HG03520 (cell line): Measurements from ENCODE around the gene CAPZB.
"Not testable (repeated sequence)": the region's sequence is repeated elsewhere in the genome, so short reads cannot be mapped to it uniquely, and the experiment has no call there.

Experiments
- ATAC-seq: cut with Tn5 transposase; IDR thresholded peaks from one replicate; pipeline ENCODE4 v1.9.1; 2021; ENCODE audit warnings: mild to moderate bottlenecking, moderate library complexity; ENCODE audit not compliant: unreplicated experiment

CAPZB gene

DNA sequence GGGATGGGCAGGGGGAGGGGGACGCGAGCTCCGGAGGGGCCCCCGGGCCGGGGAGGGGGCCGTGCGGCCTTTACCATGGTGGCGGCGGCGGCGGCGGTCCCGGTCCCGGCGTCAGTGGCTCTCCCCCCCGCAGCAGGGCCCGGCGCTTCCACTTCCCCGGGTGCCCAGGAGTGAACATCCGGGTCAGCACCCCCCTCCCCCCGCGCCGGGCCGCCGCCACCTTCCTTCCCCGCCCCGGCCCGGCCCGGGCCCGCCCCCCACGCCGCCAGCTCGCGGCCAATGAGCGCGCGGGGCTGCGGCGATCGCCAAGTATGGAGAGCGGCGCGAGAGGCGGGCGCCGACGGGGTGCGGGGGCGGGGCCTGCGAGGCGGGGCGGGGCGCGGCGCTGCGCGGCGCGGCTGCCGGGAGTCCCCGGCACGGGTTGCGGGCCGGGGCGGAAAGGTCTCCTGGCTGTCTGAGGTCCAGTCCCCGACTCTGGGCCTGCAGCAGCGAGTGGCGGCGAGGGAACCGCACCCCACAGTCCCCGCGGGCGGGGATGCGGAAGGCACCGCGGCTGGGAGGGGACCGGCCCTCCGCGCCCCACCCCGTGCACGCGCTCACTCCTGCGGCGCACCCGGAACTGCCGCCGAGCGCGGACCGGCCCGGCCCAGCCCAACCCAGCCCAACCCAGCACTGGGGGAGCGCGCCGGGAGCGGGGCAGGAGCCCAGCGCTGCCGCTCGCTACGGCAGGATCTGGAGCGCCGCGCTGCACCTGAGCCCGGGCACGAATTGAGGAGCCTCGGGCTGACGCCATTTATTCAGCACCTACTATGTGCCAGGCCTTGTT lies at the start of gene CAPZB:
TSS of gene CAPZB (minus strand) at position 178 of the 826 bp plus-strand sequence. CDS start at position 77, 101 bp downstream.
- ATAC-seq: peak; percentile 68

DNA sequence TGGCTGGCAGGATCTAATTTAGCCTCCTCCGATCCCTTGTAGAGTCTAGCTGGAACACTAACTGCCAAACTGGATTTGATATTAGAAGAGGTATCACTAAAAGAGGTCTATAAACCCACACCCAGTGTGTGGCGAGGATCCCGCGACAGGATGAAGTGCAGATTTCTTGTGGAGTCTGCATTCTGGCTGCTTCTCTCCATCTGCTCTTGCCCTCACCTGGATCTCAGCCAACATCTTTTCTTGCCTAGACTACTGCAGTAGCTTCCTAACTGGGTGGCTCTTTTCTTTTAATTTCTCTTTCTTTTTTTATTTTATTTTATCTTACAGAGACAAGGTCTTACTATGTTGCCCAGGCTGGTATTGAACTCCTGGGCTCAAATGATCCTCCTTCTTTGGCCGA lies 48.9 kb upstream of the CAPZB start:
- no peak for ATAC-seq

DNA sequence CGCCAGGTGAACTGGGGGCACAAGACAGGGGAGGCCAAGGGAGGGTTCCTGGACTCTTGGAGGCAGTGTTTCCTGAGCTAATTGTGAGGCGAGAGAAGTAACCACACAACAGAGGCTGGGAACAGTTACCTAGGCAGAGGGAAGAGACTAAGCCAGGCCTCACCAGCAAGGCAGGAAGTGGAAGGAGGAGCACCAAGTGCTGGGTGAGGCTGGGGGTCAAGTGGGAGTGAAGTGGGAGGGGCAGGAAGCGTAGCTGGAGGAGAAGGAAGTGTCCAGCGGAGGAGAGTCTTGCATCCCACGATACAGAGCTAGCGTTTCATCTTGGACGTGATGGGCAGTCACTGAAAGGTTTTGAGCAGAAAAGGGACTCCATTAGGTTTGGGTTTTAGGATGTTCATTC lies 48.3 kb upstream of the CAPZB start:
- no peak for ATAC-seq

DNA sequence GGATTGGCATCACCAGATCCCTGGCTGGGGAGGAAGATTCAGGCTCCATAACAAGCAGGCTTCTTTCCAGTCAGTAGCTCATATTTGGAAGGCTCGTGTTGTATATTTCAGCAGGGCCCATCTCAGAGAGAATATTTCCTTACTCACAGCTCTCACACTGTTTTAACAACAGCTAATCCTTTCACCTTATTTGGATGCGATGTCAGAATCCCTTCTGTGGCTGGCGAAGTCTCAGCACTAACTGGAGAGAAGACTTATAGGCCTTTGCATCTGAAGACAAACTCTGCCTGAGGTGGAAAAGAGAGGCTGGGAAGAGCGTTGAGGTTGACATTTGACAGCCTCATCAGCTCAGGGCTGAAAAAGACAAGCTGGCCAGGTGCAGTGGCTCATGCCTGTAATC lies 47.2 kb upstream of the CAPZB start:
- no peak for ATAC-seq

DNA sequence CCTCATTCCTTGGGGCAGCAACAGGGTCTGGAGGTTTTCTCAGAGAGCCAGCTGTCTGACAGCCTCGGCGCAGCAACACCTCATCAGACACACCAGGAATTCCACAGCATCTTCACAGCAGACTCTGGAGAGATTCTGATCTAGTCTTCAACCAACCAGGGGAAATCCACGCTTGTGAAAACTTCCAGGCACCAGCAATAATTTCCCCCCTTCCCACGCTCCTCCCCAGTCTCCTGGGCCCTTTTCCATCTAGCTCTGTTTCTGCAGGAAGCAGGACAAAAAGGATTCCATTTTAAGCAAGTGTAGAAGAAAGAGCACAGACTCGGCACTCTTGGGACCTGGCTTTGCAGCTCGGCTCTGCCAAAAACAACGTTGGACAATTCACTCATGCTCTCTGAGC lies 44.3 kb upstream of the CAPZB start:
- ATAC-seq: no peak

DNA sequence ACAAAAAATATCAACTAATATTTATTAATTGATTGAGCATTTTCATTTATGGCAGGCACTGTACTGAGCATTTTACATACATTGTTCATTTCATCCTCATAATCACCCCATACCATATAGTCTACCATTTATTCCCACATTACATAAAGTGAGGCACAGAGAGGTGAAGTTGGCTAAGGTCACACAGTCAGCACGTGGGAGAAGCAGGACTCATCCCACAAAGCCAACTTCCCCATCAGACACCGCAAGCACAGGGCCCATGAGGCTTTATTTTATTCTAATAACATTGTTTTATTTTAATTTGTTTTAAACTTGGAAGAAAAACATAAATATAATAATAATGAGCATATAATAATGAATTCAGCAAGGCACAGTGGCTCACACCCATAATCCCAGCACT lies 43.1 kb upstream of the CAPZB start:
- no peak for ATAC-seq

DNA sequence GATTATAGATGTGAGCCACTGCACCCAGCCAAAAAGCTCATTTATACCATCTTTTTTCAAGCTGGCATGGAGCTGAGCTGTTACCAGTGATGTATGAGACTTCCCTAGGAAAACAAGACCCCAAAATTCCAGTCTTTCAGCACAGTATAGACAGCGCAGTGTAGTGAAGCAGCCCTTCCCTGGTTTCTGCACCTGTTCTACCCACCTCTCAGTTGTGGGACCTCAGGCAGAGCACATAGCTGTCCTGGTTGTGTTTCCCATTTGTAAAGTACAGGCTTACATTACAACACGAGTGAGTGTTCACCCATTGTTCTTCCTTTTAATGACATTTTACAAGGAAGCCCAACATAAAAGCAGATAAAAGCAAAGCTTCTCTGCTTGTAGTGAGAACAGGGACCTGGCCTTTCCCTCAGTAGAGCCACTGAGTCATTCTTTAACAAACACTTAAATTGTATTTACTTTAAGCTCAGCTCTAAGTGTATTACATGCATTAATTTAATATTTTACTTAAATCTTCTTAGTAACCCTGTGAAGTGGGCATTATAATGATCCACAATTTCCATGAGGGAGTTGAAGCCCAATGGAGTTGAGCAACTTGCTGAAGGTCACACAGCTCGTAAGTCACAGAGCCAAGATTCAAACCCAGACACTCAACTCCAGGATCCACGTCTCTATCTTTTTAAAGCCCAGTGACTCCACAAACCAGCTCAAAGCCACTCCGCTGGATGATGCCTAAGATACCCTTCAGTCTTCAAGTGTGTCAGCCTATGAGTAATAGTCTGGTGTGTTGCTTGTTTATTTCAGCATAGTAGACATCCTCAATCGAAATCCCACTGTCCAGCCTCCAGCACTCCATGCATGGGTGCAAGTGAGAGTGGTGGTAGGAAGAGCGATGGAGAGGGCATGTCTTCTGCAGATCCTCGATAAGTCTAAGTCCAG lies 40.5 kb upstream of the CAPZB start:
- no peak for ATAC-seq

DNA sequence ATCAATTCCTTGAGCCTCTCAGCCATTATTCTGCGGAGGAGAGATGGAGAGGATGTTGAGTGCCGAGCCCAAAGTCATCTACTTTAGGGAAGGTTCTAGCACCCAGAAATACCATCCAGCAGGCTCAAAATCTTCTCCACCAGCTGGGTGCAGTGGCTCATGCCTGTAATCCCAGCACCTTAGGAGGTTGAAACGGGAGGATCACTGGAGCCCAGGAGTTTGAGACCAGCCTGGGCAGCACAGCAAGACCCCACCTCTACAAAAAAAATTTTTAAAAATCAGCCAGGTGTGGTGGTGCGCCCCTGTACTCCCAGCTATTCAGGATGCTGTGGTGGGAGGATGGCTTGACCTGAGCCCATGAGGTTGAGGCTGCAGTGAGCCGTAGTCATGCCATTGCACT lies 39.5 kb upstream of the CAPZB start:
- no peak for ATAC-seq

DNA sequence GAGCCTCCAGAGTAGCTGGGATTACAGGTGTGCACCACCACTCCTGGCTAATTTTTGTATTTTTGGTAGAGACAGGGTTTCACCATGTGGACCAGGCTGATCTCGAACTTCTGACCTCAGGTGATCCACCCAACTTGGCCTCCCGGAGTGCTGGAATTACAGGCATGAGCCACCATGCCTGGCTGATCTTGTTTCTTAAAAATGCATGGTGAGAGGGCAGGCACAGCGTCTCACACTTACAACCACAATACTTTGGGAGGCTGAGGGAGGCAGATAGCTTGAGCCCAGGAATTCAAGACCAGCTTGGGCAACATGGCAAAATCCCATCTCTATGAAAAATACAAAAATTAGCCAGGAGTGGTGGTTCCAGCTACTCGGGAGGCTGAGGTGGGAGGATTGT lies 37.2 kb upstream of the CAPZB start:
- ATAC-seq: not testable (repeated sequence)

DNA sequence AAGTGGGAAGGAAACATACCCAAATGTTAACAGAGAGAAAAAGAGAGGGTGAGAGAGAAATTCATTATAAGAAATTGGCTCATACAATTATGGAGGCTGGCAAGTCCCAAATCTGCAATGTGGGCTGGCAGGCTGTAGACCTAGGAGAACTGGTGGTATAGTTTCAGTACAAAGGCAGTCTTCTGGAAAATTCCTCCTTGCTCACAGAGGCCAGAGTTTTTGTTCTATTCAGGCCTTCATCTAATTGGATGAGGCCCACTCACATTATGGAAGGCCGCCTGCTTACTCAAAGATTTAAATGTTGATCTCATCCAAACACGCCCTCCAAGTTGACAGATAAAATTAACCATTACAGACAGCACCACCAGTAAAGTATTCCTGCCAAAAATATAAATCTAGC lies 36.1 kb upstream of the CAPZB start:
- no peak for ATAC-seq

DNA sequence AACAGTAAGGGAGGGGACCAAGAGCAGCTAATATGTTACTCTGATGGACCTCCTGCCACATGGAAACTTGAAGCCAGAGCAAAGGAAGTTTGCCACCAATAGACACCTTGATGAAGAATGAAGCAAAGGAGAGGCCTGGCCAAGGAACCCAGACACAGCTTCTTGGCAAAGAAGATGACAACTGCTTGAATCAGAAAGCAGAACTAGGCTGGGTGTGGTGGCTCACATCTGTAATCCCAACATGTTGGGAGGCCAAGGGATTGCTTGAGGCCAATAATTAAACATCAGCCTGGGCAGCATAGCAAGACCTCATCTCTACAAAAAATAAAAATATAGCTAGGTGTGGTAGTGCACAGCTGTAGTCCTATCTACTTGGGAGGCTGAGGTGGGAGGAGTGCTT lies 31.7 kb upstream of the CAPZB start:
- no peak for ATAC-seq

DNA sequence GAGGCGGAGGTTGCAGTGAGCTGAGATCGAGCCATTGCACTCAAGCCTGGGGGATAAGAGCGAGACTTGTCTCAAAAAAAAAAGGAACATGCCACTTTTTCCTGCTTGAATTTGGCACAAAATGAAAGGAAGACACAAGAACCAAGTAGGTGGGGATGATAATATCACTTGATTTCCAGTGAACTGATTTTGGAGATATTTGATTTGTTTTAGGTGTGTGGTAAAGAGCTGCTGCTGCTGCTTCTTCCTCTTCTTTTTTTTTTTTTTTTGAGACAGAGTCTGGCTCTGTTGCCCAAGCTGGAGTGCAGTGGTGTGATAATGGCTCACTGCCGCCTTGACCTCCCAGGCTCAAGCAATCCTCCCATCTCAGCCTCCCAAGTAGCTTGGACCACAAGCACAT lies 29.9 kb upstream of the CAPZB start:
- no peak for ATAC-seq

DNA sequence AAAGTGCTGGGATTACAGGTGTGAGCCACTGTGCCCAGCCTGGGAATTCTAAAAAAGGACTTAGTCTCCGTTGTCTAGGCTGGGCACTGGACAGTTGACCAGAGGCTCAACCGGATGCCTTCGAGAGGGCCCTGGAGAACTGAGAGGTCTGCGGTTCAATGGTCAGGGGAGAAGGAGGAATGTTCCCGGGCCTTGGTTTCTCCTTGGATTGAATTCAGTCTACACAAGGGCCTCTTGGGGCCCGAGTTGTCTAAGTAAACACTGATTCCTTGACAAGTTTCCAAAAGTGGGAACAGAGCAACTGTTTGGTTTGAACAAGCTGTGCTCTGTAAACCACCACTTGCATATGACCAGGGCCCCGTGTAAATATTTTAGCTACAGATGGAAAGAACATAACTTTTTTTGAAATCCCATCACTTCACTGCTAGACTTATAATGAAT lies 29.1 kb upstream of the CAPZB start:
- no peak for ATAC-seq

DNA sequence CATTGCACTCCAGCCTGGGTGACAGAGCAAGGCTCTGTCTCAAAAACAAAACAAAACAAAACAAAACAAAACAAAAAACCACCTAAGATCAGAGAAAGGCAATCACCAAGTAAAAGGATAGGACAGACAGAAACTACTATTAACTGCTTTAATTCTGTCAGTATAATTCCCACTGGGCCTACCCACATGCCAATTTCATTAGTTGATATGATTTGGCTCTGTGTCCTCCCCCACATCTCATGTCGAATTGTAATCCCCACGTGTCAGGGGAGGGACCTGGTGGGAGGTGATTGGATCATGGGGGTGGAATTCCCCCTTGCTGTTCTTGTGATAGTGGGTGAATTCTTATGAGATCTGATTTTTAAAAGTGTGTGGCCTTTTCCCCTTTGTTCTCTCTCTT lies 27.2 kb upstream of the CAPZB start:
- ATAC-seq: no peak

DNA sequence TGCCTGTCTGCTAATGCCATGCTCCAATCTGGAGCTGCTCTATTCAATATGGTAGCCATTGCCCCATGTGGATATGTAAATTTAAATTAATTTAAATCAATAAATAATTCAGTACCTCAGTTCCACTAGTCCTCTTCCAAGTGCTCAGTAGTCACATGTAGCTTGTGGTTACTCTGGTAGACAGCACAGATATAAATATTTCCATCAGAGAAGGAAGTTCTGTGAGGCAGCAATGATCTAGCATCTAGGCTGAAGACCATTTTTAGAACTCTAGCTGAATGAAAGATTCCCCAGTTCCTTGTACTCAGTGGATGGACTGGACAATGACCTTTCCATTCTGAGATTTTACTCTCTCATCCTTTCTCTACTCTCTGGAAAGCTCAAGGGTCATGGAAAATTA lies 25.8 kb upstream of the CAPZB start:
- ATAC-seq: no peak

DNA sequence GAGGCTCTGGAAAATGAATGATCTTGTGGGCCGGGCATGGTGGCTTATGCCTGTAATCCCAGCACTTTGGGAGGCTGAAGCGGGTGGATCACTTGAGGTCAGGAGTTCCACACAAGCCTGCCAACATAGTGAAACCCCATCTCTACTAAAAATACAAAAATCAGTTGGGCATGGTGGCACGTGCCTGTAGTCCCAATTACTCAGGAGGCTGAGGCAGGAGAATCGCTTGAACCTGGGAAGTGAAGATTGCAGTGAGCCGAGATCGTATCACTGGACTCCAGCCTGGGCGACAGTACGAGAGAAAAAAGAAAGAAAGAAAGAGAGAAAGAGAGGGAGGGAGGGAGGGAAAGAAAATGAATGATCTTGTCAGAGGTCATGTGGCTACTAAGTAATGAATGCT lies 24.3 kb upstream of the CAPZB start:
- ATAC-seq: not testable (repeated sequence)

DNA sequence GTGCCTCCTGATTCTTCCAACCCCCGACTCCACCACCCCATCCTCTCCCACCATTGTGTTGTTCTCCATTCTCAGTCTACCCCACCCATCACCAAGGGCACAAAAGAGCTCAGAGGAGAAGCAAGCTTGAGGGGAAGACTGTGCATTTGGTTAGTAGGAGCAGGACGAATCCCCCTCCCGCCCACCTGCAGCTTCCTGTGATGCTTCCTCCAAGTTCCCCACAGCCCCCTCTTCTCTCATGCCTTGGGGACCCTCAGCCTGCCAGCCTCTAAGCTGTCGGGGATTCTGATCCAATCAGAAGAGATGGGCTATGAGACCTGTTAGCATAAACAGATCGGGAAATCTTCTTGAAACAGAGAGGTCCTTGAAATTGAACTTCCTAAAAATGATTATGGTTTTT lies 22.2 kb upstream of the CAPZB start:
- no peak for ATAC-seq

DNA sequence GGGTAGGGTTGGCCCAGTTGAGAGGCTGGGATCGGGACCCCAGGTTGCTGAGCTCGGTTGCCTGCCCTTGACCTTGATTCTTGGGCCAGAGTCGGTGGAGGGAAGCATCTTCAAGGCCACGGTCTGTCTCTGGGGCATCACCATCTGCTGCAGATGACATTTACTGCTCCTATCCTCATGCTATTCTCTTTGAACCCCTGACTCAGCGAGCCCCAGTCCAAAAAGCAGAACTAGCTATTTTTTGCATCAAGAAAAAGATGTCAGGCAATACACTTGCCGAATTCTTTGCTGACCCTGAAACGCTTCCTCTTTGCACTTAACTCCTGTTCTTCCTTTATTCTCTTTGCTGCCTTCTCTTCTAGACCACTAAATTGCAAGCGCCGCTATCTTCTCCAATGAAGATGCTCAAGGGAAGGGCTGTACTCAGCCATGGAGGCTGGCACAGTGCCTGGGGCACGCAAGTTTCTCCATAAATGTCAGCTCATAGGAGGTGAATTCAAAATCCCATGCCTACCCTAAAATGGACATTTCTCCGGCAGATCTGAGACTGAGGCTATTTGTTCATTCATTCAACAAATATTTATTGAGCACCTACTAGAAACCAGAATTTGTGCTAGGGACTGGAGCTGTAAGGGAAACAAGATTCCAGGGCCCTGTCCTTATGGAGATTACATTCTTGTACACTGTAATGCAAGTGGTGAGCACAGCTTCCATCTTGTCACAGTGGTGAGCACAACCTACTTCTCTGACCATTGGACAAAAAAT lies 20.5 kb upstream of the CAPZB start:
- ATAC-seq: no peak

DNA sequence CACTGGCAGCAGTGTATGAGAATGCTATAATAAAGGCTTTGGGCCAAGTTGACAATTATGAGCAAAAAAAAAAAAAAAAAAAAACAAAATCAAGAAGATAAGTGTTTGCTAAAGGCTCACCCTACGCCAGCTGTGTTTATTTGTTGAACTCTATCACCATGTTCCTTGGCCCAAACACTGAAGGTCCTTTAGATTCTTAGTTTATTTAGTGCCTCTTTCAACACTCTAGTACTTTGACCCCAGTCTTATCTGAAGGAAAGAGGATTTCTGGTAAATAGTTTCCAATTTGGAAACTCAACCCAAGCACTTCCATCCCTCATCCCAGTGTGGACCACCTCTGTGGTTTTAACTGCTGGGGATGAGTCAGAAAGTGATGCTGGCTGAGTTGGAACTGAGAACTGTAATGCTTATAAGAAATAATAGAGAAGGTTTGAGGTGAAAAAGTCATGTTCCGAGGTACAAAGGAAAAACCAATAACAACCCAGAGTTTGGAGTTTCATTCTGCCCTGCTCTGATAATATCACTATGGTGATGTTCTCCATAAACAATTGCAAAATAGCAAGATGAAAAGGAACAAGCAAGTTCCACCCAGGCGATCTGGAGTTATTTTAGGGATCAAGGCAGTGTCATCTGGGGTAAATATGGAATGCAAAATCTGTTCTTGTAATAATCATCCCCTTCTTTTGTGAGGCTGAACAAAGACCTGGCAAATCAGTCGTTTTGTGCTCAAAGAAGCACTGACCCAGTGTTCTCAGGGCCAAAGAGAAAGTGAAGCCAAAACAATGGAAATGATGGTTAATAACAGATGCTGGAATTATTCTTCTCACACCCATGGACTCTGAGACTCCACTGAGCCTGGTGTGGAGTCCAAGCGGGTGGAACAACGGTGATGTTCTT lies 19.7 kb upstream of the CAPZB start:
- ATAC-seq: no peak

DNA sequence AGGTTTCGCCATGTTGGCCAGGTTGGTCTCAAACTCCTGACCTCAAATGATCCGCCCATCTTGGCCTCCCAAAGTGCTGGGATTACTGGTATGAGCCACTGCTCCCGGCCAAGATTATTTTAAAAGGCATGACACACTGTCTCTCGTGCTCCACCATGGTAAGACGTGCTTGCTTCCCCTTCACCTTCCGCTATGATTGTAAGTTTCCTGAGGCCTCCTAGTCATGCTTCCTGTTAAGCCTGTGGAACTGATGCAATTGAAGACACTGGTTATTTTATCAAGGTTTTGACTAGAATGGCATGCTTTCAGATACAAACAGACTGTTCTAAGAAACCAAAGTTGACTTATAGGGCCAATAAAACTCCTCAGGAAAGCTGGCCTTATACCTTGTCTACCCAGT lies 16.9 kb upstream of the CAPZB start:
- ATAC-seq: not testable (repeated sequence)
